K562 (cell line): ENCODE measurements around the gene PLEKHG4B. TPM values are rescaled to one million over a fixed set of nuclear protein-coding genes. Genes with fewer than 3 reads are reported as not detected.

Experiments
- ATAC-seq: fragments of 200-7000 bp; cut with Tn5 transposase; 3 replicates; pipeline ENCODE4 v1.9.1; 2020; ENCODE audit warnings: moderate library complexity
- BruUV-seq: library from RNA; stranded (reverse); fragments of 400-500 nt; replicated peaks from 2 replicates; lab custom pipeline; 2021; lab: Mats Ljungman, UMichigan
- CTCF ChIA-PET: fragments of 300-600 bp; formaldehyde crosslinking; extraction: SDS; loops from one replicate; lab custom pipeline; 2021; ENCODE audit warnings: low intra/inter-chr PET ratio; lab: Yijun Ruan, JAX
- POLR2A ChIA-PET: fragments of 300-600, 350-650 bp; sonication (Branson Sonifier 250); formaldehyde crosslinking; extraction: SDS; loops from one replicate; lab custom pipeline; 2021; ENCODE audit warnings: antibody characterized with exemption, inconsistent platforms; lab: Yijun Ruan, JAX
- DNase-seq, 4 experiments: peaks; one replicate each; pipeline versions ENCODE4 v3.0.0 to v3.0.0-alpha.2; 2011 to 2018; ENCODE audit warnings: low spot score in 3 of 4, mixed read lengths in 3 of 4; ENCODE audit errors: extremely low read depth in 1 of 4
- FAIRE-seq: peaks from 2 replicates; lab custom pipeline; 2011; peaks lifted over from hg19 to GRCh38; lab: Jason Lieb, UNC
- H2AFZ ChIP-seq: 2 replicates; pipeline ENCODE4 v1.6.0; 2011; ENCODE audit warnings: low read depth, low read length, control low read depth, inconsistent platforms
- H3K27ac ChIP-seq: fragments of 200-600 bp; 3 replicates; pipeline ENCODE4 v1.8.0; 2011; ENCODE audit warnings: low read depth, mild to moderate bottlenecking, control low read depth, inconsistent platforms, low read length, moderate library complexity, mixed read lengths; ENCODE audit errors: extremely low read depth
- H3K27me3 ChIP-seq, 2 experiments: fragments of 300-600 bp in 1 of 2; 2 replicates in 1 of 2; 3 replicates in 1 of 2; pipeline versions ENCODE4 v1.6.0 to v1.8.0; 2011; ENCODE audit warnings: inconsistent platforms in 2 of 2, low read length in 2 of 2, mild to moderate bottlenecking in 1 of 2, mixed read lengths in 1 of 2, moderate library complexity in 1 of 2; ENCODE audit not compliant: control insufficient read depth in 2 of 2, insufficient read depth in 2 of 2
- H3K36me3 ChIP-seq: fragments of 300-600 bp; 3 replicates; pipeline ENCODE4 v1.8.0; 2011; ENCODE audit warnings: mild to moderate bottlenecking, low read length, inconsistent platforms; ENCODE audit not compliant: control insufficient read depth, insufficient read depth
- H3K4me1 ChIP-seq, 2 experiments: fragments of 200-600 bp in 1 of 2; replicated peaks in 1 of 2; 2 replicates in 1 of 2; 3 replicates in 1 of 2; pipeline versions ENCODE4 v1.5.1 to v1.8.0; 2011; ENCODE audit warnings: inconsistent platforms in 2 of 2, low read length in 2 of 2, mild to moderate bottlenecking in 1 of 2, mixed read lengths in 1 of 2, moderate library complexity in 1 of 2; ENCODE audit not compliant: control insufficient read depth in 2 of 2, insufficient read depth in 2 of 2
- H3K4me2 ChIP-seq: 2 replicates; pipeline ENCODE4 v1.6.1; 2011; ENCODE audit warnings: low read length, control low read depth, inconsistent platforms, mixed read lengths; ENCODE audit not compliant: insufficient read depth
- H3K4me3 ChIP-seq: fragments of 200-600 bp; sonication (generic), shearing (Covaris generic); 2 replicates; pipeline ENCODE4 v1.5.1; 2016; ENCODE audit warnings: control low read depth, inconsistent platforms
- H3K79me2 ChIP-seq: fragments of 200-600 bp; 3 replicates; pipeline ENCODE4 v1.8.0; 2011; ENCODE audit warnings: low read length, inconsistent platforms; ENCODE audit not compliant: control insufficient read depth, insufficient read depth
- H3K9ac ChIP-seq, 2 experiments: 2 replicates each; pipeline versions ENCODE4 v1.6.0 to v1.6.1; 2011; ENCODE audit warnings: low read depth in 2 of 2, low read length in 2 of 2, control low read depth in 1 of 2, inconsistent platforms in 1 of 2, mild to moderate bottlenecking in 1 of 2, mixed read lengths in 1 of 2; ENCODE audit not compliant: insufficient read depth in 1 of 2
- H3K9me1 ChIP-seq: one replicate; pipeline ENCODE4 v1.6.0; 2011; ENCODE audit warnings: inconsistent platforms, mild to moderate bottlenecking, low read length, moderate library complexity; ENCODE audit not compliant: control insufficient read depth, insufficient read depth
- H3K9me3 ChIP-seq: replicated peaks from 2 replicates; pipeline ENCODE4 v1.5.1; 2011; ENCODE audit warnings: low read depth, low read length, inconsistent platforms; ENCODE audit not compliant: control insufficient read depth, insufficient read depth
- H4K20me1 ChIP-seq: replicated peaks from 2 replicates; pipeline ENCODE4 v1.6.1; 2011; ENCODE audit warnings: low read length, inconsistent platforms, mixed read lengths; ENCODE audit not compliant: control insufficient read depth, insufficient read depth
- BACH1 ChIP-seq: fragments of 200-800 bp; sonication (Bioruptor generic); IDR thresholded peaks from 2 replicates; pipeline ENCODE4 v1.6.1; 2016; ENCODE audit warnings: missing genetic modification characterization, missing compliant biosample characterization
- ERF ChIP-seq: fragments of 450-650 bp; formaldehyde crosslinking; IDR thresholded peaks from 2 replicates; pipeline ENCODE4 v1.4.0; 2020; ENCODE audit warnings: mild to moderate bottlenecking, mixed read lengths
- FOXP4 ChIP-seq: sonication (generic); formaldehyde crosslinking; IDR thresholded peaks from 2 replicates; pipeline ENCODE4 v1.8.0; 2022; ENCODE audit warnings: mild to moderate bottlenecking, missing genetic modification reagents, borderline replicate concordance
- HDAC6 ChIP-seq: IDR thresholded peaks from 2 replicates; pipeline ENCODE4 v1.6.1; 2012; ENCODE audit warnings: low read depth, mild to moderate bottlenecking, control low read depth, inconsistent platforms, low read length, moderate library complexity
- MYBL2 ChIP-seq, 2 experiments: fragments of 450-650 bp in 1 of 2; sonication (generic) in 1 of 2; formaldehyde crosslinking in 1 of 2; IDR thresholded peaks; 2 replicates each; pipeline versions ENCODE4 v1.6.1 to v1.8.1; 2017 to 2022; ENCODE audit warnings: borderline replicate concordance in 1 of 2, inconsistent platforms in 1 of 2, low read depth in 1 of 2, mild to moderate bottlenecking in 1 of 2, missing genetic modification reagents in 1 of 2, moderate library complexity in 1 of 2
- NFYB ChIP-seq: IDR thresholded peaks from 2 replicates; pipeline ENCODE4 v1.6.1; 2011; ENCODE audit warnings: mild to moderate bottlenecking, moderate library complexity; ENCODE audit not compliant: insufficient read length; ENCODE audit errors: extremely low read depth
- NRF1 ChIP-seq, 2 experiments: fragments of 450-650 bp; IDR thresholded peaks in 1 of 2; conservative IDR thresholded peaks in 1 of 2; 2 replicates each; pipeline ENCODE4 v1.6.1; 2014; ENCODE audit warnings: mild to moderate bottlenecking in 2 of 2
- PHB2 ChIP-seq: fragments of 450-650 bp; IDR thresholded peaks from 2 replicates; pipeline ENCODE4 v1.6.1; 2017; ENCODE audit warnings: low read depth
- PHF21A ChIP-seq: fragments of 450-650 bp; IDR thresholded peaks from 2 replicates; pipeline ENCODE4 v1.6.1; 2017; ENCODE audit warnings: low read depth, borderline replicate concordance
- TBL1XR1 ChIP-seq, 2 experiments: IDR thresholded peaks; 2 replicates each; pipeline ENCODE4 v1.6.1; 2012; ENCODE audit warnings: improper control_type of control experiment in 2 of 2, low read length in 2 of 2, mild to moderate bottlenecking in 1 of 2
- ZBTB12 ChIP-seq: fragments of 250-450 bp; sonication (Bioruptor Pico); IDR thresholded peaks from 2 replicates; pipeline ENCODE4 v1.4.0; 2020
- ZBTB17 ChIP-seq: fragments of 450-650 bp; formaldehyde crosslinking; IDR thresholded peaks from 2 replicates; pipeline ENCODE4 v1.4.0; 2020; ENCODE audit warnings: mild to moderate bottlenecking
- ZMIZ1 ChIP-seq, 2 experiments: fragments of 150-350 bp in 1 of 2; IDR thresholded peaks; 2 replicates each; pipeline ENCODE4 v1.6.1; 2012 to 2016; ENCODE audit warnings: low read depth in 2 of 2, low read length in 2 of 2, mild to moderate bottlenecking in 1 of 2, moderate library complexity in 1 of 2
- ZNF75A ChIP-seq: fragments of 450-650 bp; formaldehyde crosslinking; IDR thresholded peaks from 2 replicates; pipeline ENCODE4 v1.4.0; 2020; ENCODE audit warnings: mild to moderate bottlenecking
- WGBS: fragments of 100-300 bp; shearing (Covaris generic); methylation state at CpG from one replicate; pipeline ENCODE4 v1.1.6; 2016; ENCODE audit warnings: low coverage, mixed read lengths; ENCODE audit not compliant: insufficient coverage; ENCODE audit errors: missing lambda C conversion rate; 5-methylcytosine and 5-hydroxymethylcytosine counted together
- in situ Hi-C: fragments of 300-500 bp; cut with MboI; formaldehyde crosslinking; loops from 4 replicates; pipeline ENCODE4 v1.15.0; 2018; ENCODE audit warnings: inconsistent platforms, mixed read lengths
- intact Hi-C: fragments of 100-400 bp; cut with micrococcal nuclease; formaldehyde crosslinking; loops from 2 replicates; pipeline ENCODE4 v1.14.2; 2022
- polyA plus RNA-seq, 8 experiments: library from polyadenylated mRNA; depleted of rRNA in 4 of 8; stranded (reverse) in 5 of 8; unstranded in 3 of 8; fragments of >200 nt; fragmentation: Nextera tagmentation in 2 of 8; fragmentation: Illumina TruSeq in 1 of 8; extraction: Ambion mirVana in 2 of 8; extraction: Trizol in 1 of 8; gene quantifications; 2 replicates each; pipeline versions ENCODE4 v1.2.1 to v1.2.3, GENCODE V29; 2011 to 2014; ENCODE audit warnings: inconsistent platforms in 1 of 8, missing spikeins in 1 of 8
- total RNA-seq, 7 experiments: library from RNA; depleted of rRNA in 6 of 7; stranded (reverse); fragments of >200 nt in 6 of 7; fragmentation: Illumina TruSeq in 2 of 7; extraction: Trizol in 2 of 7; gene quantifications; 2 replicates each; pipeline versions ENCODE4 v1.2.1 to v1.2.3, GENCODE V29; 2011 to 2021; ENCODE audit warnings: low replicate concordance in 1 of 7

PLEKHG4B gene
- total and polyA plus RNA-seq, 9 of the 15 experiments (the other 6 are each of a cell fraction or from before 2014, with no cell fraction given) = 0.02 TPM; not detected in 8

- ATAC-seq (no peak), DNase-seq (no peak), FAIRE-seq (no peak)
- no peak overlapping the region for H2AFZ ChIP-seq
- intact Hi-C loops (no loop called here), in situ Hi-C loops (no loop called here)
- no peak overlapping the region for H3K4me2 ChIP-seq
- H3K4me1 ChIP-seq = no peaks in the 10 kb centered on the region
- no peaks in the 10 kb centered on the region for H3K36me3 ChIP-seq
- H3K79me2 ChIP-seq = no peaks in the 10 kb centered on the region
- BruUV-seq = no TSS peak
- ChIA-PET POLR2A (no interaction called here), CTCF (no interaction called here)
- H3K27ac ChIP-seq = no peak overlapping the region
- H3K4me3 ChIP-seq = no peak overlapping the region
- no peak overlapping the region for H3K9ac ChIP-seq
- peaks cover 35 to 45% of the 10 kb centered on the region in 2 experiments; a peak in 4 of 5 replicates for H3K27me3 ChIP-seq
- 0% methylated on average over 15 of the region's 15 CpGs for WGBS
- H3K9me3 ChIP-seq = no peaks in the 10 kb centered on the region
- peaks cover 10% of the 10 kb centered on the region for H4K20me1 ChIP-seq
- no peaks in the 10 kb centered on the region for H3K9me1 ChIP-seq
- TF ChIP-seq BACH1 (tag) (no peak), TBL1XR1 (IDR thresholded peaks at IDR 0.05; ENCODE audit: low read length in 2 of 2) (no peak), ERF (CRISPR knock-in tag) (no peak), ZBTB17 (CRISPR knock-in tag) (no peak), ZNF75A (CRISPR knock-in tag) (no peak), PHF21A (no peak), ZBTB12 (CRISPR knock-in tag) (no peak), FOXP4 (CRISPR knock-in tag) (no peak), ZMIZ1 (IDR thresholded peaks at IDR 0.05; ENCODE audit: low read depth in 2 of 2, low read length in 2 of 2) (no peak), NRF1 (conservative IDR thresholded peaks at IDR 0.05 in 1 of 2, IDR thresholded peaks at IDR 0.05 in 1 of 2) (no peak), HDAC6 (no peak), PHB2 (no peak), NFYB (no peak), MYBL2 (IDR thresholded peaks at IDR 0.05; ENCODE audit: low read depth) (no peak), MYBL2 (CRISPR knock-in tag; IDR thresholded peaks at IDR 0.05; ENCODE audit: borderline replicate concordance) (no peak)
Observed at GRCh38 chr5:102411-103043, 10.6 kb downstream of the PLEKHG4B start.
